ENCODE results near the gene ZNF414.

The ZNF414 gene

DNA sequence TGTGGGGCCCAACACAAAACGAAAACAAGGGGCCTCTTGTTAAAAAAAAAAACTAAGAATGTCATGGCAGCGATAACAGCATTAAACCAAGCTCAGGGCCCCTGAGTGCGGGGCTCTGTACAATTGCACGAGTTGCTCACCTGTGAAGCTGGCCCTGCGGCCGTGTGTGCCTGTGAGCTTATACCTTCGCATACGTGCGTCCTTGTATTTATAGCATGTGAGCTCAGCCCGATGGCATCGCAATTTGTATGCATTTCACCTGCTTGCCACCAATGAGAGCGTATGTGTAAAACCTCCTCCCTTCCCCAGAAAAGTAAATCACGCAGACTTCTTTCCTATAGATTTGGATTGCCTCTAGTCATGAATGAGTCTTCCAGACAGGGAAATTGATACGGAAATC lies 52.1 kb downstream of the ZNF414 start:
- DNase-seq, result no peak

DNA sequence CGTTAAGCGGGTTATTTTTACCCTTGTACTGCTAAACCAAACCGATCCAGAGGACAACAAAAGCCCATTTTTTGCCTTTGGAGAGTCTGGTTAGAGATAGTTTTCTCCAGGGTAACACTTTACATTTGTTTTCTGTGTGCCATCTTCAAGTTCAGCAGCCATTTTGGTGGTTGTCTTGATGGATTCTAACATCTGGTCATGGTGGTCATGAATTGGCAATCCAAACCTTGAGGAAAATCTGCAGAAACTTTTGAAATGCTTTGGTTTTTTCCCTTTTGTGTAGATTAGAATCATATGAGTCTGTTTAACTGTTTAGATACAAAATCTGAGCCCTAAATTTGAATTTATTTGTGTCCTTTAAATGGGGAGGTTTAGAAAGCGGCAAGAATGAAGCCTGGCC lies 52.6 kb downstream of the ZNF414 start:
- no peak for DNase-seq

DNA sequence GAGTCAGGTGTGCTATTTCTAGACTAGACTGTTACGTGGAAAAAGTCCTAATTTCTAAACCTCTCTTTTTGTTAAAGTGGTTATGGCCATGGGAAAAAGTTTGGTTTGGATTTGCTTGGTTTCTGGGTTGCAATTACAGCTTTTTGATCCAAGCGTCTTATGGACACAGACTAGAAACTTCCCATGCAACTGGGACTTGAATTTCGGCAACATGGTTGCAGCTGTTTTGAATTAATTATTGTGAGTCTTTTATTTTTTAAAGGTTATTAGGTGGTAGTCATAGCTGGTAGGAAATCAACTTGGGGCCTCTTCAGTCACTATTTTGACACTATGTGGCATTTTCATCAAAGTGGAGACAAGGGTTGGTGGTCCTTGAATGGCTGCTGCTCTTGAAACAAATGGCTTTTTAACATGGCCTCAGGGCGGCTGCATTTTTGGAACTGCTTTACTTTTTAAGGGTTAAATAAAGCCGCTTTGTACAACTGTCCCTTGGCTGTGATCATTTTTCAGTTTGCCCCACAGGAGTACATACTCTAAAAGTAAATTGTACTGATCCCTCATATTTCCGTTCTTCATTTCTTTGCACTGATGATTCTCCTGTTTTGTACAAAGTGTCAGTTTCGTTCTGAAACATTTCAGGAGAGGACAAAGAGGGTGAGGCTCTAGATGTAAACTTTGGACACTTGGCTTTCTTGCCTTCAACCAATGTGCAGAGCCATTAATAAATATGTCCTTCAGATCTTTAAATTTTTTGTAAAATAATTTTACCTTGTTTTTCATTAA lies 53.3 kb downstream of the ZNF414 start:
- no peak for DNase-seq

Data from NCI-H2107 (cell line).